GM12878 (cell line): ENCODE results near the gene POMT1.
A peak's percentile ranks its signal among the peaks of the same experiment; 100 is the strongest.

Source experiments
- CTCF ChIP-seq, 3 experiments: IDR thresholded peaks in 2 of 3; conservative IDR thresholded peaks in 1 of 3; 2 replicates each; pipeline ENCODE4 v1.5.1; 2011; ENCODE audit warnings: low read depth in 3 of 3, low read length in 3 of 3, mild to moderate bottlenecking in 3 of 3, control low read depth in 2 of 3, moderate library complexity in 2 of 3, inconsistent platforms in 1 of 3, mixed read lengths in 1 of 3; ENCODE audit not compliant: control insufficient read depth in 2 of 3, insufficient read depth in 1 of 3; ENCODE audit errors: extremely low read depth in 1 of 3
- EP300 ChIP-seq, 2 experiments: fragments of 150-350 bp in 1 of 2; IDR thresholded peaks; 2 replicates each; pipeline ENCODE4 v1.6.1; 2011 to 2012; ENCODE audit warnings: low read depth in 2 of 2, low read length in 2 of 2, borderline replicate concordance in 1 of 2, improper control_type of control experiment in 1 of 2, inconsistent platforms in 1 of 2; ENCODE audit not compliant: control insufficient read depth in 1 of 2
- HDGF ChIP-seq: fragments of 450-650 bp; IDR thresholded peaks from 2 replicates; pipeline ENCODE4 v1.6.1; 2016; ENCODE audit warnings: antibody characterized with exemption
- LARP7 ChIP-seq: fragments of 450-650 bp; IDR thresholded peaks from 2 replicates; pipeline ENCODE4 v1.6.1; 2017; ENCODE audit warnings: mild to moderate bottlenecking
- NBN ChIP-seq: fragments of 450-650 bp; IDR thresholded peaks from 2 replicates; pipeline ENCODE4 v1.6.1; 2016
- PKNOX1 ChIP-seq: fragments of 450-650 bp; IDR thresholded peaks from 2 replicates; pipeline ENCODE4 v1.6.1; 2016; ENCODE audit warnings: mild to moderate bottlenecking
- REST ChIP-seq: IDR thresholded peaks from 2 replicates; pipeline ENCODE4 v1.6.1; 2012; ENCODE audit warnings: mild to moderate bottlenecking, low read depth, low read length
- SIN3A ChIP-seq: IDR thresholded peaks from 2 replicates; pipeline ENCODE4 v1.6.1; 2012; ENCODE audit warnings: low read depth, low read length, improper control_type of control experiment
- SMC3 ChIP-seq: IDR thresholded peaks from 2 replicates; pipeline ENCODE4 v1.6.1; 2011; ENCODE audit warnings: low read length, improper control_type of control experiment, borderline replicate concordance
- STAT1 ChIP-seq: fragments of 450-650 bp; conservative IDR thresholded peaks from 2 replicates; pipeline ENCODE4 v1.6.1; 2014; ENCODE audit warnings: antibody characterized with exemption, mild to moderate bottlenecking
- ZNF274 ChIP-seq: IDR thresholded peaks from one replicate; pipeline ENCODE4 v1.8.0; 2011; ENCODE audit not compliant: insufficient read length, insufficient read depth
- ZZZ3 ChIP-seq: IDR thresholded peaks from 2 replicates; pipeline ENCODE4 v1.6.1; 2011; ENCODE audit warnings: low read depth; ENCODE audit not compliant: control insufficient read depth, insufficient read length

GRCh38 chr9:131480258-131480657, 22.5 kb upstream of the POMT1 start:
- no peak for TF ChIP-seq CTCF (IDR thresholded peaks at IDR 0.05 in 2 of 3, conservative IDR thresholded peaks at IDR 0.05 in 1 of 3; ENCODE audit: control insufficient read depth in 2 of 3, extremely low read depth in 1 of 3, insufficient read depth in 1 of 3, low read depth in 3 of 3, low read length in 3 of 3)
- no peak for TF ChIP-seq SIN3A
- TF ChIP-seq NBN: no peak
- no peak for TF ChIP-seq REST
- no peak for TF ChIP-seq ZNF274
- no peak for TF ChIP-seq SMC3
- no peak for TF ChIP-seq ZZZ3
- TF ChIP-seq PKNOX1: 0 out of 2 replicates have a peak, but pooled peaks have one; percentile 25
- no peak for TF ChIP-seq STAT1
- no peak for TF ChIP-seq LARP7
- no peak for TF ChIP-seq EP300 (IDR thresholded peaks at IDR 0.05; ENCODE audit: borderline replicate concordance in 1 of 2, control insufficient read depth in 1 of 2, low read depth in 2 of 2, low read length in 2 of 2)
- TF ChIP-seq HDGF: no peak
